Measurements from ENCODE around the gene SLC4A5.

GRCh38 chr2:74205113-74205512 lies 138.1 kb downstream of the SLC4A5 start:
- TF ChIP-seq CTCF (IDR thresholded peaks at IDR 0.05) (no peak), POLR2A (IDR thresholded peaks at IDR 0.05) (no peak)

Data from thyroid gland (tissue), 4 donors.